HG03135 (cell line): ENCODE data around the gene DRAP1.
A peak's percentile ranks its signal among the peaks of the same experiment; 100 is the strongest.

ENCODE experiments used
- ATAC-seq: cut with Tn5 transposase; IDR thresholded peaks from one replicate; pipeline ENCODE4 v1.9.1; 2021; ENCODE audit warnings: mild to moderate bottlenecking, moderate library complexity; ENCODE audit not compliant: unreplicated experiment

Gene DRAP1

GRCh38 chr11:65958774-65959420 is 39.7 kb downstream of the DRAP1 start:
- ATAC-seq, result no peak

- ATAC-seq, result no peak
Observed at GRCh38 chr11:65960824-65961266, 41.6 kb downstream of the DRAP1 start.

- peak; percentile 74 for ATAC-seq
Observed at GRCh38 chr11:65961267-65962140, 42.3 kb downstream of the DRAP1 start, which contains the start of gene SART1. SART1 (plus strand) TSS chr11:65961734; CDS start chr11:65961781, 47 bp downstream.

GRCh38 chr11:65962141-65962564 is 42.9 kb downstream of the DRAP1 start:
- ATAC-seq, result no peak

GRCh38 chr11:65964906-65965305 is 45.7 kb downstream of the DRAP1 start:
- no peak for ATAC-seq

- no peak for ATAC-seq
Observed at GRCh38 chr11:65965986-65966762, 46.9 kb downstream of the DRAP1 start.

GRCh38 chr11:65967329-65967934 is 48.2 kb downstream of the DRAP1 start:
- ATAC-seq, result no peak

- ATAC-seq, result no peak
Observed at GRCh38 chr11:65968600-65969482, 49.6 kb downstream of the DRAP1 start.
